ENCODE results near the gene GSTT2.
"Not testable (repeated sequence)": the region's sequence is repeated elsewhere in the genome, so short reads cannot be mapped to it uniquely, and the experiment has no call there.

DNA sequence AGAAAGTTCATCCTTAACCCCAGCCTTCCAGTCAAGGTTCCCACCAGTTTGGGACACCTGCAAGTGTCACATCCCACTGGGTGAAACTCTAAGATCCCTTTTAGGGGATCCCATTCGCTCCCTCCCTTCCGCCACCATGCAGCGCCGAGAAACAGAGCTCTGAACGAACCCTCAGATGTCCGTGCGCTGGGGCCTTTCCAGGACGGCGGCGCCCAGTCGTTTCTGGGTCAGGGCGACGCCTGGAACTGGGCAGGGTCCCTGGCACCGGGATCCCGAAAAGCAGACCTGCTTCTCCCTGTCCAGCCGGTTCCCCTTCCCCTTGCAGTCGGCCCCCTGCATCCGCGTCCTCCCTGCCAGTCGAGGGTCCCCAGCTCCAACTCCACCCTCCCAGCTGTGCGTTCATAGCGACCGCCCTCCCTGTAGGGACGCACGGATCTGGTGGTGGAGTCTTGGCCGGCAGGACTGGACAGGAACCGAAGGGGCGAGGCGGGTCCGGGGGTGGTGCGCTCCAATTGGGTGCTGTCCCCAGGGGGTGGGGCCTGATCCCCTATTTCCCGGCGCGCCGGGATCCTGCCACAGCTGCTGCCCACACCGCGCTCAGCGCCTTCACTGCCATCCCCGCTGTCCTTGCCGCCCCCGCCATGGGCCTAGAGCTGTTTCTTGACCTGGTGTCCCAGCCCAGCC, at the start of gene GSTT2:
- TF ChIP-seq EZH2 (IDR thresholded peaks at IDR 0.05; ENCODE audit: low read length); CTCF (optimal IDR thresholded peaks at IDR 0.05 in 1 of 3, IDR thresholded peaks at IDR 0.05 in 1 of 3, conservative IDR thresholded peaks at IDR 0.05 in 1 of 3; ENCODE audit: extremely low read depth in 1 of 3, insufficient read depth in 2 of 3, low read length in 3 of 3): not testable (repeated sequence)
